Measurements from ENCODE around the gene PLA2G6.
A peak's percentile ranks its signal among the peaks of the same experiment; 100 is the strongest.

DNA sequence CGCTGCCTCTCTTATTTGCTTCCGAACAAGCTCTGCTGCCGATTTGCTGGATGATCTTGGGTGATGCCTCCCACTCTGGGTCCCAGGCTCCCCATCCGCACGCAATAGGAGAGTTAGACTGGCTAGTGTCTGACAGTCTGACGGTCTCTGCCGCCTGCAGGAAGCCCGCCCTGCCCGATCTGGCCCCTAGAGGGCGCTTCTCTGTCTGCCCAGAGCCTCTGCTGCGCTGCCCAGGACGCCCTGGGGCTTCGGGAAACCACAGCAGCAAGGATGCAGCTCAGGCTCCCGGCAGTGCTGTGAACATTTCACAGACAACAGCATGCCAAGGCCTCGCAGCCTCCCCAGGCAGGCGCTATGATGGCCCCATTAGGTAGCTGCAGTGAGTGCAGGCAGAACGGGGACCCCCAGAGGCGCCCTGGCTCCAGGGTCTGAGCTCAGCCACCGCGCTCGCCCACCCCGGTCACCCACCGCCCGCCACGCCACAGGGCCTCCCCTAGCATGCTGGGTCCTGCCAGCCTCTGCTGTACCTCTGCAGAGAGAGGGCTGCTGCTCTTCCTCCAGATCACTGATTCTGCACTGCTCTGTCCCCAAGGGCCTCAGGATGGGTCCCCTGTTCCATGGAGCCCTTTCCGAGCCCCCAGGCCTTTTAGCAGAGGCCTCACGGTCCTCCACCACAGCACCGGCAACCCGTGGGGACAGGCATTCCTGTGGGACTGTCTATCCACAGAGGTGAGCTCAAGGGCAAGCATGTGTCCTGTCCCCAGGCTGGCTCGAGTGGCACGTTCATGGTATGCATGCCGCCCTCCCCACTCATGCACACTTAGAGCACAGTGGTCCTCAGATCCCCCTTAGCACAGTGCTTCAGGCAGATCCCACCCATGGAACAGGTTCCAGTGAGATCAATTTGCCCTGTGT is 66.9 kb downstream of the PLA2G6 start:
- TF ChIP-seq SP1 (IDR thresholded peaks at IDR 0.05; ENCODE audit: low read depth), result no peak
- TF ChIP-seq EZH2 (IDR thresholded peaks at IDR 0.05), result no peak
- no peak for TF ChIP-seq CEBPB (IDR thresholded peaks at IDR 0.05; ENCODE audit: low read depth)
- TF ChIP-seq, protein P1, sequence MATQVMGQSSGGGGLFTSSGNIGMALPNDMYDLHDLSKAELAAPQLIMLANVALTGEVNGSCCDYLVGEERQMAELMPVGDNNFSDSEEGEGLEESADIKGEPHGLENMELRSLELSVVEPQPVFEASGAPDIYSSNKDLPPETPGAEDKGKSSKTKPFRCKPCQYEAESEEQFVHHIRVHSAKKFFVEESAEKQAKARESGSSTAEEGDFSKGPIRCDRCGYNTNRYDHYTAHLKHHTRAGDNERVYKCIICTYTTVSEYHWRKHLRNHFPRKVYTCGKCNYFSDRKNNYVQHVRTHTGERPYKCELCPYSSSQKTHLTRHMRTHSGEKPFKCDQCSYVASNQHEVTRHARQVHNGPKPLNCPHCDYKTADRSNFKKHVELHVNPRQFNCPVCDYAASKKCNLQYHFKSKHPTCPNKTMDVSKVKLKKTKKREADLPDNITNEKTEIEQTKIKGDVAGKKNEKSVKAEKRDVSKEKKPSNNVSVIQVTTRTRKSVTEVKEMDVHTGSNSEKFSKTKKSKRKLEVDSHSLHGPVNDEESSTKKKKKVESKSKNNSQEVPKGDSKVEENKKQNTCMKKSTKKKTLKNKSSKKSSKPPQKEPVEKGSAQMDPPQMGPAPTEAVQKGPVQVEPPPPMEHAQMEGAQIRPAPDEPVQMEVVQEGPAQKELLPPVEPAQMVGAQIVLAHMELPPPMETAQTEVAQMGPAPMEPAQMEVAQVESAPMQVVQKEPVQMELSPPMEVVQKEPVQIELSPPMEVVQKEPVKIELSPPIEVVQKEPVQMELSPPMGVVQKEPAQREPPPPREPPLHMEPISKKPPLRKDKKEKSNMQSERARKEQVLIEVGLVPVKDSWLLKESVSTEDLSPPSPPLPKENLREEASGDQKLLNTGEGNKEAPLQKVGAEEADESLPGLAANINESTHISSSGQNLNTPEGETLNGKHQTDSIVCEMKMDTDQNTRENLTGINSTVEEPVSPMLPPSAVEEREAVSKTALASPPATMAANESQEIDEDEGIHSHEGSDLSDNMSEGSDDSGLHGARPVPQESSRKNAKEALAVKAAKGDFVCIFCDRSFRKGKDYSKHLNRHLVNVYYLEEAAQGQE (IDR thresholded peaks at IDR 0.05; ENCODE audit: low read depth), result no peak
- no peak for TF ChIP-seq POLR2A (IDR thresholded peaks at IDR 0.05; ENCODE audit: borderline replicate concordance, extremely low read depth, insufficient read depth, insufficient read length)
- TF ChIP-seq, protein P2, sequence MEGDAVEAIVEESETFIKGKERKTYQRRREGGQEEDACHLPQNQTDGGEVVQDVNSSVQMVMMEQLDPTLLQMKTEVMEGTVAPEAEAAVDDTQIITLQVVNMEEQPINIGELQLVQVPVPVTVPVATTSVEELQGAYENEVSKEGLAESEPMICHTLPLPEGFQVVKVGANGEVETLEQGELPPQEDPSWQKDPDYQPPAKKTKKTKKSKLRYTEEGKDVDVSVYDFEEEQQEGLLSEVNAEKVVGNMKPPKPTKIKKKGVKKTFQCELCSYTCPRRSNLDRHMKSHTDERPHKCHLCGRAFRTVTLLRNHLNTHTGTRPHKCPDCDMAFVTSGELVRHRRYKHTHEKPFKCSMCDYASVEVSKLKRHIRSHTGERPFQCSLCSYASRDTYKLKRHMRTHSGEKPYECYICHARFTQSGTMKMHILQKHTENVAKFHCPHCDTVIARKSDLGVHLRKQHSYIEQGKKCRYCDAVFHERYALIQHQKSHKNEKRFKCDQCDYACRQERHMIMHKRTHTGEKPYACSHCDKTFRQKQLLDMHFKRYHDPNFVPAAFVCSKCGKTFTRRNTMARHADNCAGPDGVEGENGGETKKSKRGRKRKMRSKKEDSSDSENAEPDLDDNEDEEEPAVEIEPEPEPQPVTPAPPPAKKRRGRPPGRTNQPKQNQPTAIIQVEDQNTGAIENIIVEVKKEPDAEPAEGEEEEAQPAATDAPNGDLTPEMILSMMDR (IDR thresholded peaks at IDR 0.05 in 2 of 3, conservative IDR thresholded peaks at IDR 0.05 in 1 of 3; ENCODE audit: borderline replicate concordance in 1 of 3, insufficient read depth in 1 of 3, low read depth in 2 of 3, low read length in 2 of 3), result peak; percentile 73 to 98 (median 95); a peak in 5 of 6 replicates
- no peak for TF ChIP-seq SIN3A (IDR thresholded peaks at IDR 0.05; ENCODE audit: low read depth)
- TF ChIP-seq, protein P3, sequence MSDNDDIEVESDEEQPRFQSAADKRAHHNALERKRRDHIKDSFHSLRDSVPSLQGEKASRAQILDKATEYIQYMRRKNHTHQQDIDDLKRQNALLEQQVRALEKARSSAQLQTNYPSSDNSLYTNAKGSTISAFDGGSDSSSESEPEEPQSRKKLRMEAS (IDR thresholded peaks at IDR 0.05), result no peak
- TF ChIP-seq RAD21 (IDR thresholded peaks at IDR 0.05; ENCODE audit: low read depth), result peak; percentile 83
- no peak for TF ChIP-seq ELF1 (IDR thresholded peaks at IDR 0.05; ENCODE audit: borderline replicate concordance, low read depth)
- TF ChIP-seq ZFX (IDR thresholded peaks at IDR 0.05), result no peak
